DND-41 (cell line): ENCODE measurements around the gene PRKCE.

Source experiments
- EZH2 ChIP-seq: IDR thresholded peaks from 3 replicates; pipeline ENCODE4 v1.6.1; 2012; ENCODE audit warnings: borderline replicate concordance, low read depth, mild to moderate bottlenecking, moderate library complexity, low read length, inconsistent platforms; ENCODE audit not compliant: severe bottlenecking
- TF ChIP-seq, protein P1 (sequence below): IDR thresholded peaks from 2 replicates; pipeline ENCODE4 v1.5.1; 2012; ENCODE audit warnings: borderline replicate concordance, low read length, moderate library complexity, mild to moderate bottlenecking; ENCODE audit not compliant: poor library complexity, severe bottlenecking; ENCODE audit errors: extremely low read depth

DNA sequence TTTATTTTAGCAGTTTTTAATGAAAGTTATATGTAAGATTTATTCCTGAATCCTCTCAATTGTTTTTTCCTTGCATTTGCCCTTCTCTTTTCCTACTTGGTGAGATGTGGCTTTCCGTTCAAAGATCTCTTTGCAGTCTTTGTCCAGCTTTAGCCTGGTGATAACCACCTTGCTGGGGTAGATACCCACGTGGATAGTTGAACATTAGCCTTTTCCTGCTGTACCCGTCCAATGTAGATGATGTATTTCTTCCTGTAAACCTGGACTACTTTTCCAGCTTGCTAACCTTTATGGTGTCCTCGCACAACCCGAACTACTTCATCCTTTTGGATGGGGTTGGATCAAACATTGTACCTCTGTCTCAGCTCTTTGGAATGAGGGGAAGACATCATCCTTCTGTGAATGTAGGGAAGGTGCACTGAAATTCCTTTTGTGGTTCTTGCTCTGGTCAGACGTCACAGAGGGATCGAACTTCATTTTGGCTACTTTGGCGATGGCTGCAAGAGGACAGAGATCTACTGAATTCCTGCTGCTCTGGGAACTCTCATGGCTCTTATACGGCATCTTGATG, 352.5 kb downstream of the PRKCE start:
- TF ChIP-seq, protein P1, sequence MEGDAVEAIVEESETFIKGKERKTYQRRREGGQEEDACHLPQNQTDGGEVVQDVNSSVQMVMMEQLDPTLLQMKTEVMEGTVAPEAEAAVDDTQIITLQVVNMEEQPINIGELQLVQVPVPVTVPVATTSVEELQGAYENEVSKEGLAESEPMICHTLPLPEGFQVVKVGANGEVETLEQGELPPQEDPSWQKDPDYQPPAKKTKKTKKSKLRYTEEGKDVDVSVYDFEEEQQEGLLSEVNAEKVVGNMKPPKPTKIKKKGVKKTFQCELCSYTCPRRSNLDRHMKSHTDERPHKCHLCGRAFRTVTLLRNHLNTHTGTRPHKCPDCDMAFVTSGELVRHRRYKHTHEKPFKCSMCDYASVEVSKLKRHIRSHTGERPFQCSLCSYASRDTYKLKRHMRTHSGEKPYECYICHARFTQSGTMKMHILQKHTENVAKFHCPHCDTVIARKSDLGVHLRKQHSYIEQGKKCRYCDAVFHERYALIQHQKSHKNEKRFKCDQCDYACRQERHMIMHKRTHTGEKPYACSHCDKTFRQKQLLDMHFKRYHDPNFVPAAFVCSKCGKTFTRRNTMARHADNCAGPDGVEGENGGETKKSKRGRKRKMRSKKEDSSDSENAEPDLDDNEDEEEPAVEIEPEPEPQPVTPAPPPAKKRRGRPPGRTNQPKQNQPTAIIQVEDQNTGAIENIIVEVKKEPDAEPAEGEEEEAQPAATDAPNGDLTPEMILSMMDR: no peak
- TF ChIP-seq EZH2: no peak
